ENCODE data around the gene HCST. TPM values are rescaled to one million over a fixed set of nuclear protein-coding genes. Genes with fewer than 3 reads are reported as not detected.

Gene HCST
- total and polyA plus RNA-seq, 9 donors: 0.92 to 9.2 (median 5.6) TPM

GRCh38 chr19:35874392-35874930 lies 27.9 kb upstream of the HCST start:
- intact Hi-C loops (cut with DNase I): no loop called here
- H3K4me3 ChIP-seq: no peak overlapping the region
- peaks cover 5% of the 10 kb centered on the region for H3K4me1 ChIP-seq (ENCODE audit: insufficient read depth)
- no peak for DNase-seq
- no peaks in the 10 kb centered on the region for H3K9me3 ChIP-seq
- no peaks in the 10 kb centered on the region for H3K36me3 ChIP-seq
- no peak overlapping the region for H3K27ac ChIP-seq
- no peak for TF ChIP-seq CTCF (IDR thresholded peaks at IDR 0.05)
- TF ChIP-seq EP300 (IDR thresholded peaks at IDR 0.05): no peak
- TF ChIP-seq POLR2A (IDR thresholded peaks at IDR 0.05): no peak
- 91 to 95% (median 95%) methylated on average over 32 of the region's 32 CpGs for WGBS, 3 donors
- H3K27me3 ChIP-seq: no peaks in the 10 kb centered on the region

- no peaks in the 10 kb centered on the region for H3K27me3 ChIP-seq
- 40 to 41% (median 41%) methylated on average over 23 of the region's 23 CpGs for WGBS, 3 donors
- TF ChIP-seq CTCF (IDR thresholded peaks at IDR 0.05) (no peak), POLR2A (IDR thresholded peaks at IDR 0.05) (no peak), EP300 (IDR thresholded peaks at IDR 0.05) (no peak)
- H3K4me1 ChIP-seq (ENCODE audit: insufficient read depth): no peaks in the 10 kb centered on the region
- no peaks in the 10 kb centered on the region for H3K9me3 ChIP-seq
- no peak for DNase-seq
- intact Hi-C loops (cut with DNase I): loop anchor here in 1 of 4 donors (5.0 kb wide), 1 partner anchor 53 kb away; no protein-coding TSS in a partner anchor
- H3K36me3 ChIP-seq: no peaks in the 10 kb centered on the region
- H3K4me3 ChIP-seq: no peak overlapping the region
- no peak overlapping the region for H3K27ac ChIP-seq
Observed at GRCh38 chr19:35879068-35879467, 23.3 kb upstream of the HCST start.

- H3K4me3 ChIP-seq: no peak overlapping the region
- no peaks in the 10 kb centered on the region for H3K9me3 ChIP-seq
- no peaks in the 10 kb centered on the region for H3K4me1 ChIP-seq (ENCODE audit: insufficient read depth)
- peak; percentile 70 to 90 (median 82) for DNase-seq
- 1 to 4% (median 2%) methylated on average over 28 of the region's 28 CpGs for WGBS, 3 donors
- no peak overlapping the region for H3K27ac ChIP-seq
- H3K36me3 ChIP-seq: no peaks in the 10 kb centered on the region
- H3K27me3 ChIP-seq: no peaks in the 10 kb centered on the region
- TF ChIP-seq CTCF (IDR thresholded peaks at IDR 0.05) (no peak), EP300 (IDR thresholded peaks at IDR 0.05) (no peak), POLR2A (IDR thresholded peaks at IDR 0.05) (no peak)
- intact Hi-C loops (cut with DNase I): loop anchor here (5.0 kb wide), 2 partner anchors 47 to 52 kb away; no protein-coding TSS in a partner anchor
Observed at GRCh38 chr19:35879770-35880317, 22.5 kb upstream of the HCST start.

- intact Hi-C loops (cut with DNase I): loop anchor here in 3 of 4 donors (5.0 kb wide), 2 partner anchors 45 to 50 kb away; no protein-coding TSS in a partner anchor
- Histone ChIP-seq H3K9me3 (no peaks in the 10 kb centered on the region), H3K36me3 (no peaks in the 10 kb centered on the region), H3K4me3 (no peak overlapping the region), H3K27ac (no peak overlapping the region), H3K4me1 (ENCODE audit: insufficient read depth) (no peaks in the 10 kb centered on the region), H3K27me3 (no peaks in the 10 kb centered on the region)
- TF ChIP-seq CTCF (IDR thresholded peaks at IDR 0.05) (peak in 2 of 3 donors; percentile 22 to 34), EP300 (IDR thresholded peaks at IDR 0.05) (no peak)
- 19 to 28% (median 22%) methylated on average over 8 of the region's 8 CpGs for WGBS, 3 donors
- peak in 1 of 5 donors; percentile 42 for DNase-seq
Observed at GRCh38 chr19:35882114-35882832, 20.1 kb upstream of the HCST start.

Measured in ovary (tissue), 9 donors.